ENCODE data around the gene MRGPRF.

GRCh38 chr11:68990995-68991780 lies 21.9 kb downstream of the MRGPRF start:
- TF ChIP-seq EZH2 (IDR thresholded peaks at IDR 0.05; ENCODE audit: borderline replicate concordance, insufficient read depth, low read depth, low read length, poor library complexity, severe bottlenecking) (no peak), CTCF (IDR thresholded peaks at IDR 0.05) (no peak)

Measured in B cell (primary cell).